GM12874 (cell line): Measurements from ENCODE around the gene CLDN7.

Experiments used
- TF ChIP-seq, protein P1 (sequence below): IDR thresholded peaks from 2 replicates; pipeline ENCODE4 v1.5.1; 2011; ENCODE audit warnings: low read depth, mild to moderate bottlenecking, control low read depth, low read length, moderate library complexity; ENCODE audit not compliant: insufficient read depth

Gene CLDN7

DNA sequence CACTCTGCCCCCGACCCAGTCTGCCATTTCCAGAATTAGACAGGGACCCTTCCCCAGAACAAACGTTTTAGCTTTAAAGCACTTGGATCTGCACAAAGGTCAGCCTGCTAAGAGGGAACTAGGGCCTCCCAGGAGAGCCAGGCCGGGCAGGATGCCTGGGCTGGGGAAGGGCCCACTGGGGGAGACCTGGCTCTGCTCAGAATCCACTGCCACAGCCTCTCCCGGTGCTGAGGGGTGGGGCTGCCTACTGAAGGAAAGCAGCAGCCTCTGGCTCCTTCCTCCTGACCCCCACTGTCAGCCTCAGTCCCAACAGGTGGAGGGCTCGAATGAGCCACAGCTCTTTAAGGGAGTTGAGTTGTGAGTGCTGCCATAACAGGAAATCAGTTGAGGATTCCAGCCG lies 30.5 kb upstream of the CLDN7 start:
- TF ChIP-seq, protein P1, sequence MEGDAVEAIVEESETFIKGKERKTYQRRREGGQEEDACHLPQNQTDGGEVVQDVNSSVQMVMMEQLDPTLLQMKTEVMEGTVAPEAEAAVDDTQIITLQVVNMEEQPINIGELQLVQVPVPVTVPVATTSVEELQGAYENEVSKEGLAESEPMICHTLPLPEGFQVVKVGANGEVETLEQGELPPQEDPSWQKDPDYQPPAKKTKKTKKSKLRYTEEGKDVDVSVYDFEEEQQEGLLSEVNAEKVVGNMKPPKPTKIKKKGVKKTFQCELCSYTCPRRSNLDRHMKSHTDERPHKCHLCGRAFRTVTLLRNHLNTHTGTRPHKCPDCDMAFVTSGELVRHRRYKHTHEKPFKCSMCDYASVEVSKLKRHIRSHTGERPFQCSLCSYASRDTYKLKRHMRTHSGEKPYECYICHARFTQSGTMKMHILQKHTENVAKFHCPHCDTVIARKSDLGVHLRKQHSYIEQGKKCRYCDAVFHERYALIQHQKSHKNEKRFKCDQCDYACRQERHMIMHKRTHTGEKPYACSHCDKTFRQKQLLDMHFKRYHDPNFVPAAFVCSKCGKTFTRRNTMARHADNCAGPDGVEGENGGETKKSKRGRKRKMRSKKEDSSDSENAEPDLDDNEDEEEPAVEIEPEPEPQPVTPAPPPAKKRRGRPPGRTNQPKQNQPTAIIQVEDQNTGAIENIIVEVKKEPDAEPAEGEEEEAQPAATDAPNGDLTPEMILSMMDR = no peak

DNA sequence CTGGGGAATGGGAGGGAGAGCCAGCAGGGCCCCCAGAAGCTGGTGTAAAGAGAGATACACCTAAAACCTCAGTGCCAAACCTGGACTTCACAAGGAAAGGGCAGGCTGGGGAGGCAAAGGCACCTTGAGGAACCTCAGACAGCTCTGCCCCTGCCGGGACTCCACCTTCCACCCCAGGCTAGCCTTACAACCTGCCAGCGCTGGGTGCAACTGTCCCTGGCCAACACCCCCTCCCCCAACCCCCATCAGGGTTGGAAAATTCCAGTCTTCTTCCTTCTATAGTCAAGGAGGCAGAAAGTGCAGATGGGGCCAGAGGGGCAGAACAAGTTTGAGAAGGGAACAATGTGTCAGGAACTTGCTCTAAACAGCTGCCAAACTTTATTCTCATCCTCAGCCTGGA lies 29.9 kb upstream of the CLDN7 start:
- TF ChIP-seq, protein P1 = no peak

GRCh38 chr17:7290685-7291084 lies 28.4 kb upstream of the CLDN7 start:
- TF ChIP-seq, protein P1 = no peak

DNA sequence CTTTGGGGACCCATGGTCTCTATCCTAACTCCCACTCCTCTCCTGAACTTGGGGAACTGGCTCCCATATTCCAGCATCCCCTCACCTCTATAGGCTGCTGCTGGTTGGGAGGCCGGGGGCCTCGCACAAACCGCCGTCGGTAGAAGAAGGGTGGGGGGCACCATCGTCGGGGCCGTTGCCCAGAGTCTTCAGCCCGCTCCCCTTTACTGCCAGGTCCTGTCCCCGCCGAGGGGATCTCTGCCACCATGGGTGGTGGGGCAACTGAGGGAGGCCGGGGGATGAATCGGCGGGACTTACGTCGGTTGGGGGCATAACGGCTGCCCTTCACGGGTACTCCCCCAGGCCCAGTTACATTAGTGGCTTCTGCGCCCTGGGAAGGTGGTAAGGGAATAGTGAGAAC lies 27.9 kb upstream of the CLDN7 start:
- TF ChIP-seq, protein P1 = no peak

DNA sequence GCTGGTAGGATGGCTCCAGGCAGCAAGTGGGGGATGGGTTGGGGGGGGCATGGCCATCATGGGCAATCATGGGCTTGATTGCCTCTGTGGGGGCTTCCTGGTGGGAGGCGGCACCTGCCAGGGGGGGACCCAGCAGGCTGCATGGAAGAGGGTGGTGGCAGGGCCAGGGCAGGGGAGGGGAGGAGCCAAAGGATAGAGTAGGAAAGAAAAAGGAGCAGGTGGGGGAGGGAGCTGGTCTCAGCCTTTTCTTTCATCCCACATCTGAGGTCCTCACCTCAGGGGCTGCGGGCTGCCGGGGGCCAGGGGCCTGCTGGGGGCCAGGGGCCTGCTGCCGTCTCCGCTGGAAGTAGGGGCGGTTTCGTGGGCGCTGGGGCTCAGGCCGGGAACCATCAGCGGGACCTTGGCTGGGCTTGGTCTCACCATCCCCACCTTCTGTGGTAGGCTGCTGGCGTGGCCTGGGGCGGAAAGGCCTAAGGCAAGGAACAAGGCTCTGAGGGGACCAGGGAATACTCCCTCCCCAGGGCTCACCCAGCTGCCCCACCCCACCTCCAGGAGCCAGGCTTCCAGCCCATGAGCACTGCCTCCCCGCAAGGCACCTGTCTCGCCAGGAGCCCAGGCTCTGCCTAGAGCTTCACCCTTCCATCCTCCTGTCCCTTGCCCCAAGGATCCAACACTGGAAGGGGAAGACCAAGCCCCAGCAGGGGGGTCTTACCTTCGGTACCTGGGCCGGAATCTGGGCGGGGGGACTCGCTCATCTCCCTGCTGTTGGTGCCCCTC lies 27.2 kb upstream of the CLDN7 start:
- TF ChIP-seq, protein P1 = no peak

DNA sequence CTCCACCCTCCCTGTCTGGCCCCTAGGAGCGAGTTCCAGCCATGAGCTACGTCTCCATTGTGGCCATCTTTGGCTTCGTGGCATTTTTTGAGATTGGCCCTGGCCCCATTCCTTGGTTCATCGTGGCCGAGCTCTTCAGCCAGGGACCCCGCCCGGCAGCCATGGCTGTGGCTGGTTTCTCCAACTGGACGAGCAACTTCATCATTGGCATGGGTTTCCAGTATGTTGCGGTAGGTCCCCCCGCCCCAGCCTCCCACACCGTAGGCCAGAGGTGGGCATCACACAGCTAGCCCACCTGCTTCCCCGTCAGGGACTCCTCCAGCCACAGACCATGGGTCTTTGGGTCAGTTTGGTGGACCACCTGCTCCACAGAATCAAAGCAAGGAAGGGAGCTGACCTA lies 23.4 kb upstream of the CLDN7 start:
- TF ChIP-seq, protein P1 = no peak

DNA sequence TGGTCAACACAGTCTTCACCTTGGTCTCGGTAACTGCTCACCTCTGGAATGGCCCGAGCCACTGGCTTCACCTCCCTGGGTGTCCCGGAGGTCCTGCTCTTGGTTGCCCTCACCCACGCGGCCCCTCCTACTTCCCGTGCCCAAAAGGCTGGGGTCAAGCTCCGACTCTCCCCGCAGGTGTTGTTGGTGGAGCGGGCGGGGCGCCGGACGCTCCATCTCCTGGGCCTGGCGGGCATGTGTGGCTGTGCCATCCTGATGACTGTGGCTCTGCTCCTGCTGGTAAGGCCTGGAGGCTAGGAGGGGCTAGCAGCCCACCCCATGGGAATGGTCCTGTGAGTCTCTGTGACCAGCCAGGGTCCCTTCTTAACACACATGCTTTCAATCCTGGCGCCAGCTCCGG lies 22.6 kb upstream of the CLDN7 start:
- TF ChIP-seq, protein P1 = no peak
